ENCODE measurements around the gene PRDM1.
"Not testable (repeated sequence)": the region's sequence is repeated elsewhere in the genome, so short reads cannot be mapped to it uniquely, and the experiment has no call there.

GRCh38 chr6:106152476-106152875 is 66.3 kb downstream of the PRDM1 start:
- TF ChIP-seq, protein P1, sequence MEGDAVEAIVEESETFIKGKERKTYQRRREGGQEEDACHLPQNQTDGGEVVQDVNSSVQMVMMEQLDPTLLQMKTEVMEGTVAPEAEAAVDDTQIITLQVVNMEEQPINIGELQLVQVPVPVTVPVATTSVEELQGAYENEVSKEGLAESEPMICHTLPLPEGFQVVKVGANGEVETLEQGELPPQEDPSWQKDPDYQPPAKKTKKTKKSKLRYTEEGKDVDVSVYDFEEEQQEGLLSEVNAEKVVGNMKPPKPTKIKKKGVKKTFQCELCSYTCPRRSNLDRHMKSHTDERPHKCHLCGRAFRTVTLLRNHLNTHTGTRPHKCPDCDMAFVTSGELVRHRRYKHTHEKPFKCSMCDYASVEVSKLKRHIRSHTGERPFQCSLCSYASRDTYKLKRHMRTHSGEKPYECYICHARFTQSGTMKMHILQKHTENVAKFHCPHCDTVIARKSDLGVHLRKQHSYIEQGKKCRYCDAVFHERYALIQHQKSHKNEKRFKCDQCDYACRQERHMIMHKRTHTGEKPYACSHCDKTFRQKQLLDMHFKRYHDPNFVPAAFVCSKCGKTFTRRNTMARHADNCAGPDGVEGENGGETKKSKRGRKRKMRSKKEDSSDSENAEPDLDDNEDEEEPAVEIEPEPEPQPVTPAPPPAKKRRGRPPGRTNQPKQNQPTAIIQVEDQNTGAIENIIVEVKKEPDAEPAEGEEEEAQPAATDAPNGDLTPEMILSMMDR (conservative IDR thresholded peaks at IDR 0.05 in 1 of 2, IDR thresholded peaks at IDR 0.05 in 1 of 2; ENCODE audit: extremely low read depth in 1 of 2, insufficient read depth in 1 of 2, low read depth in 1 of 2, low read length in 2 of 2) = not testable (repeated sequence)
- TF ChIP-seq EZH2 (IDR thresholded peaks at IDR 0.05; ENCODE audit: borderline replicate concordance, low read length) = not testable (repeated sequence)

Data from mammary epithelial cell (primary cell).